VCaP (cell line): ENCODE measurements around the gene ADCY5.

Experiments used
- H3K27ac ChIP-seq: fragments of 450-650 bp; 2 replicates; pipeline ENCODE4 v1.5.1; 2017
- CTCF ChIP-seq: fragments of 450-650 bp; conservative IDR thresholded peaks from 2 replicates; pipeline ENCODE4 v1.5.1; 2017; ENCODE audit warnings: mild to moderate bottlenecking, moderate library complexity

ADCY5 gene

DNA sequence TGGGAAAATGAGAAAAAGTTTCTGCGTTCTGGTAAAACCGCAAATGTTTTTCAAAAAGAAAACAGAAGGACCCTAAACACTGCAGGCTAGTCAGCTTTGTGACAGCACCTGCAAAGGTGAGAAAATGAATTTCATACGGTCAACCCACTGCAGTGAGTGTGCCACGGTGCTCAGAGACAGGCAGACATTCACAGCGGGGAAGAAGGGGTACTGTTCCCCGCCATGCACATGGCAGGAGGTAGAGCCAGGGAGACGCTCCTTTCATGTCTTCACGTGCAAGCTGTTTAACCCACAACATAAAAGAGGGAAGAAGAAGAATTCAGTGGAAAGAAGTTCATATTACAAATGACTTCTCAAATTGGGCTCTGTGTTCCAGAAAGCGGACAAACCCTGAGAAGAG, 137.7 kb downstream of the ADCY5 start:
- no peak for TF ChIP-seq CTCF
- no peak overlapping the region for H3K27ac ChIP-seq

DNA sequence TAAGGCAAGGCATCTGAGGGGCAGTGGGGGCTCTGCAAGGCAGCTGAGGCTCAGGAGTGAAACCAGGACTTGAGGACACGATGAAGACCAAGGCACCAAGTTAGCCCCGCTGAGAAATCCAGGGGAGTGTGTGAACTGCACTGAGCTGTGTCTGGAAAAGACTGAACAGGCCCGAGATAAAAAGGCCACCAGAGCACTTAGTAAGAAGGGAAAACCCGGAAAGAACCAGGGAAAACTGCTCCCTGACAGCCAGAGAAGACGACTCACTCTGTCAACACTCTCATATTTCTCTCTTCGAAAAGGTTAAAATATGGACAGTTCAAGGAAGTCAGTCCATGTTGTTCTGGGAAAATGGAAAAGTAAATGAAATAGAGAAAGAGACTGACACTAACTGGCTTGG, 138.1 kb downstream of the ADCY5 start:
- no peak for TF ChIP-seq CTCF
- no peak overlapping the region for H3K27ac ChIP-seq

- no peak for TF ChIP-seq CTCF
- H3K27ac ChIP-seq = no peak overlapping the region
These were observed 138.7 kb downstream of the ADCY5 start for GRCh38 chr3:123310186-123310585.

- TF ChIP-seq CTCF = no peak
These were observed 141.8 kb downstream of the ADCY5 start for GRCh38 chr3:123307064-123307463.

DNA sequence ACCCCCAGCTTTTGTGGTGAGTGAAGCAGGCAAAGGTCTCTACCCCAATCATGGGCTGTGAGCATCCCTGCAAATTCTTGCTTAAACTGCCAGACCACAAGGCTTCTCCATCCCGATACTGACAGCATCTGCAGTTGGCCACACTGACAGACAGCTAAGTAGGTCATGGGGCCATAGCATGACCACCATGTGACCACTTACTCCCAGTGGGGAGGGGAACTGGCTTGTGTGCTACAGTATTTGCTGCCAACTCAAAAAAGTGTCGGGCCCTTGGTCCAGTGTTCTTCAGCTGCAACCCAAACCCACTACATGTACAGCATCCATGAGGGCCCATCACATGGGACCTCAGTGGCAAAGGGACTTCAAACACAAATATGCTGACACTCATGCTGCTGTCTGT, 143.7 kb downstream of the ADCY5 start:
- no peak for TF ChIP-seq CTCF
- H3K27ac ChIP-seq = no peak overlapping the region

More at GRCh38 chr3:123307064-123307463, 141.8 kb downstream of the ADCY5 start:
- H3K27ac ChIP-seq = no peak overlapping the region

DNA sequence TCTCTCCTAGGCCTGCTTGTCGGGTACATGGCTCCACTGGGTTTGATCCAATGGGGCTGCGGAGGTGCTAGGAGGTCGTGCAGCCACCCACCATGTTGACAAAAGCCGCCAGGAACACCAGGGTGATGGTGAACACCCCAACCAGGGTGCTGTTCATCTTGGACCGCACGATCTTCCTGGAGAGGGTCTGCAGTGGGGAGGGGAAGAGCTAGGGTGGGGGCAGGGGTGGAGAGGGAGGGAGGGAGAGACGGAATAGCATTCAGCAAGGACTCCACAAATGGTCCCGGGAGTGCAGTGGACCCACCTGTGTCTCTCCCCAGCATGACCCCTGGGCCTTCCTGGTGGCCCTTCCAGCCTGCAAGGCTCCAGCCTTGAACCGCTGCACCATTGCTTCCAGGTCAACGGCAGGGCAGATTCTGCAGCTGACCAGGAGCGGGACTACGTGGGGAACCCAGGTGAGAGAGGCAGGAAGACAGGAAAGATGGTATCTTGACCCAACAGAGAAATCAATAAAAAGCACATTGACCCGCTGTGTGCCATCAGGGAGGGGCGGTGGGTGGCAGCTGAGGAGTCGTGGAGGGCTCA, 144.8 kb downstream of the ADCY5 start:
- TF ChIP-seq CTCF = no peak
- H3K27ac ChIP-seq = no peak overlapping the region

- TF ChIP-seq CTCF = no peak
- H3K27ac ChIP-seq = no peak overlapping the region
These were observed 145.9 kb downstream of the ADCY5 start for GRCh38 chr3:123302961-123303360.
